H9 (cell line): Measurements from ENCODE around the gene RPS27. TPM values are rescaled to one million over a fixed set of nuclear protein-coding genes. Genes with fewer than 3 reads are reported as not detected.

Experiments used
- DNase-seq: peaks from one replicate; pipeline ENCODE4 v3.0.0-alpha.2; 2017
- H2AFZ ChIP-seq: one replicate; pipeline ENCODE4 v1.6.1; 2013; ENCODE audit warnings: mild to moderate bottlenecking, low read length, control low read depth, moderate library complexity
- H2AK5ac ChIP-seq: 2 replicates; pipeline ENCODE4 v1.6.1; 2013; ENCODE audit warnings: low read length, control low read depth, mixed read lengths; ENCODE audit not compliant: insufficient read length
- H2BK120ac ChIP-seq: one replicate; pipeline ENCODE4 v1.6.1; 2013; ENCODE audit warnings: low read depth, mild to moderate bottlenecking, low read length, control low read depth, inconsistent platforms; ENCODE audit not compliant: poor library complexity, severe bottlenecking
- H2BK12ac ChIP-seq: 2 replicates; pipeline ENCODE4 v1.6.1; 2013; ENCODE audit warnings: low read length, control low read depth, mixed read lengths, low read depth; ENCODE audit not compliant: insufficient read length
- H2BK15ac ChIP-seq: 2 replicates; pipeline ENCODE4 v1.6.1; 2013; ENCODE audit warnings: low read depth, low read length, control low read depth
- H2BK20ac ChIP-seq: one replicate; pipeline ENCODE4 v1.6.1; 2013; ENCODE audit warnings: low read depth, mild to moderate bottlenecking, low read length, control low read depth, inconsistent platforms; ENCODE audit not compliant: poor library complexity, severe bottlenecking
- H2BK5ac ChIP-seq: 2 replicates; pipeline ENCODE4 v1.6.1; 2013; ENCODE audit warnings: low read length, control low read depth, mixed read lengths; ENCODE audit not compliant: insufficient read length
- H3K14ac ChIP-seq: 2 replicates; pipeline ENCODE4 v1.6.1; 2013; ENCODE audit warnings: low read length, control low read depth; ENCODE audit not compliant: insufficient read depth
- H3K18ac ChIP-seq: 2 replicates; pipeline ENCODE4 v1.6.1; 2013; ENCODE audit warnings: low read depth, mild to moderate bottlenecking, mixed read lengths, low read length, control low read depth; ENCODE audit not compliant: insufficient read length
- H3K23ac ChIP-seq: 2 replicates; pipeline ENCODE4 v1.6.1; 2013; ENCODE audit warnings: low read length, control low read depth, mixed read lengths, low read depth; ENCODE audit not compliant: insufficient read length
- H3K23me2 ChIP-seq: 2 replicates; pipeline ENCODE4 v1.6.1; 2013; ENCODE audit warnings: low read depth, mild to moderate bottlenecking, mixed read lengths, low read length, control low read depth; ENCODE audit not compliant: insufficient read length, poor library complexity, severe bottlenecking
- H3K27ac ChIP-seq: 2 replicates; pipeline ENCODE4 v1.5.1; 2013; ENCODE audit warnings: low read length, control low read depth, mixed read lengths, low read depth; ENCODE audit not compliant: insufficient read length
- H3K27me3 ChIP-seq: 2 replicates; pipeline ENCODE4 v1.6.1; 2013; ENCODE audit warnings: low read length, control low read depth, inconsistent platforms; ENCODE audit not compliant: insufficient read depth
- H3K4ac ChIP-seq: 2 replicates; pipeline ENCODE4 v1.6.1; 2013; ENCODE audit warnings: low read depth, mild to moderate bottlenecking, control low read depth, inconsistent platforms, low read length, moderate library complexity
- H3K4me1 ChIP-seq: 2 replicates; pipeline ENCODE4 v1.6.1; 2013; ENCODE audit warnings: low read length, control low read depth, inconsistent platforms; ENCODE audit not compliant: insufficient read depth
- H3K4me2 ChIP-seq: 2 replicates; pipeline ENCODE4 v1.6.1; 2013; ENCODE audit warnings: low read length, control low read depth, mixed read lengths; ENCODE audit not compliant: insufficient read length, insufficient read depth
- H3K56ac ChIP-seq: 2 replicates; pipeline ENCODE4 v1.6.1; 2013; ENCODE audit warnings: low read depth, mild to moderate bottlenecking, mixed read lengths, low read length, control low read depth; ENCODE audit not compliant: insufficient read length
- H3K79me1 ChIP-seq: 2 replicates; pipeline ENCODE4 v1.6.1; 2013; ENCODE audit warnings: low read depth, mild to moderate bottlenecking, moderate library complexity, low read length, control low read depth, inconsistent platforms; ENCODE audit not compliant: insufficient read depth, poor library complexity, severe bottlenecking
- H3K79me2 ChIP-seq: 2 replicates; pipeline ENCODE4 v1.6.1; 2013; ENCODE audit warnings: low read length, control low read depth, inconsistent platforms; ENCODE audit not compliant: insufficient read depth
- H3K9ac ChIP-seq: 2 replicates; pipeline ENCODE4 v1.6.1; 2013; ENCODE audit warnings: low read length, control low read depth, mixed read lengths; ENCODE audit not compliant: insufficient read length; ENCODE audit errors: extremely low read depth
- H3K9me3 ChIP-seq: one replicate; pipeline ENCODE4 v1.6.1; 2013; ENCODE audit warnings: low read depth, low read length, inconsistent platforms; ENCODE audit not compliant: control insufficient read depth
- H3T11ph ChIP-seq: one replicate; pipeline ENCODE4 v1.6.1; 2013; ENCODE audit warnings: mild to moderate bottlenecking, low read length, control low read depth, inconsistent platforms
- H4K20me1 ChIP-seq: one replicate; pipeline ENCODE4 v1.6.1; 2013; ENCODE audit not compliant: control insufficient read depth, insufficient read length, insufficient read depth
- H4K5ac ChIP-seq: 2 replicates; pipeline ENCODE4 v1.6.1; 2013; ENCODE audit warnings: low read depth, mild to moderate bottlenecking, mixed read lengths, low read length, control low read depth; ENCODE audit not compliant: insufficient read length
- H4K8ac ChIP-seq: replicated peaks from 2 replicates; pipeline ENCODE4 v1.6.1; 2013; ENCODE audit warnings: low read length, control low read depth, mixed read lengths, low read depth; ENCODE audit not compliant: insufficient read length
- H4K91ac ChIP-seq: 2 replicates; pipeline ENCODE4 v1.6.1; 2013; ENCODE audit warnings: low read depth, mild to moderate bottlenecking, moderate library complexity, mixed read lengths, low read length, control low read depth; ENCODE audit not compliant: insufficient read length
- H3K27ac Mint-ChIP-seq, 3 experiments: 2 replicates in 2 of 3; 3 replicates in 1 of 3; pipeline ENCODE4 v1.8.0; 2020 to 2021; ENCODE audit warnings: mixed read lengths in 3 of 3, mild to moderate bottlenecking in 1 of 3, moderate library complexity in 1 of 3
- H3K27me3 Mint-ChIP-seq: 2 replicates; pipeline ENCODE4 v1.8.0; 2021; ENCODE audit warnings: low read depth, mild to moderate bottlenecking, moderate library complexity, mixed read lengths
- H3K36me3 Mint-ChIP-seq, 3 experiments: 2 replicates in 2 of 3; 3 replicates in 1 of 3; pipeline ENCODE4 v1.8.0; 2020 to 2021; ENCODE audit warnings: low read depth in 3 of 3, mixed read lengths in 3 of 3; ENCODE audit not compliant: insufficient read depth in 1 of 3
- H3K4me1 Mint-ChIP-seq, 2 experiments: 2 replicates each; pipeline ENCODE4 v1.8.0; 2020; ENCODE audit warnings: mixed read lengths in 2 of 2
- H3K4me3 Mint-ChIP-seq, 2 experiments: 2 replicates in 1 of 2; 3 replicates in 1 of 2; pipeline ENCODE4 v1.8.0; 2020 to 2021; ENCODE audit warnings: mild to moderate bottlenecking in 2 of 2, mixed read lengths in 2 of 2, moderate library complexity in 1 of 2
- H3K9me3 Mint-ChIP-seq, 2 experiments: 2 replicates in 1 of 2; 3 replicates in 1 of 2; pipeline ENCODE4 v1.8.0; 2020; ENCODE audit warnings: mild to moderate bottlenecking in 2 of 2, mixed read lengths in 2 of 2, moderate library complexity in 1 of 2
- CTCF ChIP-seq: fragments of 200-600 bp; sonication (generic); conservative IDR thresholded peaks from 3 replicates; pipeline ENCODE4 v1.8.0; 2021; ENCODE audit warnings: antibody characterized with exemption, mild to moderate bottlenecking
- WGBS: extraction: QIAGEN DNeasy Blood & Tissue Kit; methylation state at CpG from one replicate; pipeline ENCODE4 v1.1.7; 2013; ENCODE audit warnings: missing lambda C conversion rate, low lambda C conversion rate, mixed read lengths; ENCODE audit not compliant: insufficient read length; ENCODE audit errors: extremely low coverage; 5-methylcytosine and 5-hydroxymethylcytosine counted together
- total RNA-seq: library from RNA; stranded (reverse); gene quantifications from 2 replicates; pipeline ENCODE4 v1.2.1, GENCODE V29; 2021

Gene RPS27
- total RNA-seq, 1 experiment from 2014 or later, result 2,321 TPM

GRCh38 chr1:154014154-154014907 lies 23.8 kb downstream of the RPS27 start:
- H3K79me1 ChIP-seq, result no peaks in the 10 kb centered on the region
- Mint-ChIP-seq H3K27me3 (no peaks in the 10 kb centered on the region), H3K27ac (no peak overlapping the region), H3K9me3 (no peaks in the 10 kb centered on the region), H3K36me3 (no peaks in the 10 kb centered on the region), H3K4me3 (no peak overlapping the region), H3K4me1 (no peaks in the 10 kb centered on the region)
- H4K20me1 ChIP-seq, result no peaks in the 10 kb centered on the region
- no peak overlapping the region for H3K9ac ChIP-seq
- H3K14ac ChIP-seq, result no peak overlapping the region
- no peak overlapping the region for H2AFZ ChIP-seq
- H4K8ac ChIP-seq, result no peak overlapping the region
- no peak overlapping the region for H2BK5ac ChIP-seq
- no peak overlapping the region for H3K4me2 ChIP-seq
- H3K23ac ChIP-seq, result no peak overlapping the region
- no peak overlapping the region for H2BK15ac ChIP-seq
- no peaks in the 10 kb centered on the region for H3K23me2 ChIP-seq
- H2BK12ac ChIP-seq, result no peak overlapping the region
- no peak overlapping the region for H3K56ac ChIP-seq
- H3K27me3 ChIP-seq, result no peaks in the 10 kb centered on the region
- H4K91ac ChIP-seq, result no peak overlapping the region
- H3K27ac ChIP-seq, result no peak overlapping the region
- H3T11ph ChIP-seq, result no peak overlapping the region
- no peak overlapping the region for H2BK120ac ChIP-seq
- no peak overlapping the region for H4K5ac ChIP-seq
- no peak overlapping the region for H3K18ac ChIP-seq
- H3K4ac ChIP-seq, result no peak overlapping the region
- no peaks in the 10 kb centered on the region for H3K4me1 ChIP-seq
- no peak for DNase-seq
- no peak overlapping the region for H2AK5ac ChIP-seq
- TF ChIP-seq CTCF, result no peak
- no CpG with 5 or more reads among the region's 3 CpGs for WGBS
- H2BK20ac ChIP-seq, result no peak overlapping the region
- H3K9me3 ChIP-seq, result no peaks in the 10 kb centered on the region
- H3K79me2 ChIP-seq, result no peaks in the 10 kb centered on the region
